ENCODE results near the gene GNG7.
A peak's percentile ranks its signal among the peaks of the same experiment; 100 is the strongest.

The GNG7 gene

GRCh38 chr19:2554856-2555255 is 147.6 kb downstream of the GNG7 start:
- no peak overlapping the region for H3K27ac ChIP-seq
- TF ChIP-seq CTCF (conservative IDR thresholded peaks at IDR 0.05), result no peak

DNA sequence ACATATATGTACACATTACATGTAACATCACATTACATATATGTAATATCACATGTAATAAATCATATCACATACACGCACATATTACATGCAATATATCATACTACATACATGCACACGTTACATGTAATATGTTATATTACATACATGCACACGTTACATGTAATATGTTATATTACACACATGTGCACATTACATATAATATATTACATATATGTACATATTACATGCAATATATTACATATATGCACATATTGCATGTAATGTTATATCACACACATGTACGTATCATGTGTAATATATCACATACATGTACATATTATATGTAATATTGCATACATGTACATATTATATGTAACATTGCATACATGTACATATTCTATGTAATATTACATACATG is 149.0 kb downstream of the GNG7 start:
- H3K27ac ChIP-seq, result peak overlapping the region; percentile 79; the same call in 1 of the 2 replicates
- no peak for TF ChIP-seq CTCF (conservative IDR thresholded peaks at IDR 0.05)

DNA sequence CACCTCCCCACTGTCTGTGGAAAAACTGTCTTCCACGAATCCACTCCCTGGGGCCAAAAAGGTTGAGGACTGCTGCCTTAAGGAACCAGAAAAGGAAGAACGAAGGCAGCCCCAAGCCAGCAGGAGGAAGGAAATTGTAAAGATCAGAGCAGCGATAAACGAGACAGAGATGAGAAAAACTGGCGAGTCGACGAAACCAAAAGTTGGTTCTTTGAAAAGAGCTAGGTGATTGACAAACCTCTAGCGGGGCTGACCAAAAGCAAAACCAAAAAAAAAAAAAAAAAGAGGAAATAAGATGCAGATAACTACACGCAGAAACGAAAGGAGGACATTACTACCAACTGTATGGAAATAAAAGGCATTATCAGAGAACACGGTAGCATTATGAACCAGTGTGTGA is 149.6 kb downstream of the GNG7 start:
- H3K27ac ChIP-seq, result peak overlapping the region; percentile 79
- TF ChIP-seq CTCF (conservative IDR thresholded peaks at IDR 0.05), result no peak

GRCh38 chr19:2551864-2552185 is 150.7 kb downstream of the GNG7 start:
- no peak for TF ChIP-seq CTCF (conservative IDR thresholded peaks at IDR 0.05)
- H3K27ac ChIP-seq, result peak overlapping the region; percentile 79

- TF ChIP-seq CTCF (conservative IDR thresholded peaks at IDR 0.05), result no peak
Measured at GRCh38 chr19:2551172-2551863, 151.2 kb downstream of the GNG7 start.

GRCh38 chr19:2550431-2551171 is 151.9 kb downstream of the GNG7 start:
- TF ChIP-seq CTCF (conservative IDR thresholded peaks at IDR 0.05), result no peak
- H3K27ac ChIP-seq, result no peak overlapping the region

More at GRCh38 chr19:2551172-2551863, 151.2 kb downstream of the GNG7 start:
- no peak overlapping the region; the same call in 1 of the 2 replicates for H3K27ac ChIP-seq

DNA sequence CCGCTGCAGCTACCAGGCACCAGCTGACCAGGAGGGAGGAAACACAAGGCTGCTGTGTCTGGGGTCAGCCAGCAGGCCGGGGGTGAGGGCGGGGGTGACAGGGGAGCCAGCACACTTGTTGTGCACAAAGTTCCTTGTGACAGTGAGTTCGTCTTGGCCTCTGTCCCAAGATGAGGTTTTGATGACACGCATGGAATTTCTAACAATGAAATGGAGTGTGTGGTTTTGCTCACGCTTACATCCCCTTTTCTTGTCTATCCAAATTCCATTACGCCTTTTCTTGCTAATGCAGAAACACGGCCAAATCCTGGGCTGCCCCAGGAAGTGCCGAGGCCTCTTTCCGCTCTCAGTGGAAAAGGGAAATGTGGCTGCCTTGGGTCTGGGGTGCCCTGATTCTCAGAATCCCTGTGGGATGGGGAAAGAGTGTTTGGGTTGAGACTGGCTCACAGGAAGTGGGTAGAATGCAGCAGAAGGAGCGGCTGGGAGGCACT is 152.7 kb downstream of the GNG7 start:
- H3K27ac ChIP-seq, result no peak overlapping the region
- TF ChIP-seq CTCF (conservative IDR thresholded peaks at IDR 0.05), result no peak
